Endothelial cell of umbilical vein (primary cell): Measurements from ENCODE around the gene SMAD7. TPM values are rescaled to one million over a fixed set of nuclear protein-coding genes. Genes with fewer than 3 reads are reported as not detected.

Experiments
- BruUV-seq: library from RNA; stranded (reverse); fragments of 400-500 nt; replicated peaks from 2 replicates; lab custom pipeline; 2021; lab: Mats Ljungman, UMichigan
- CTCF ChIA-PET: fragments of 300-600, 350-600 bp; sonication (Branson Sonifier 250); formaldehyde crosslinking; loops from one replicate; lab custom pipeline; 2021; ENCODE audit warnings: antibody characterized with exemption, inconsistent platforms; lab: Charles Lee
- POLR2A ChIA-PET: fragments of 300-600, 350-600 bp; sonication (Branson Sonifier 250); formaldehyde crosslinking; loops from one replicate; lab custom pipeline; 2021; ENCODE audit warnings: antibody characterized with exemption, inconsistent platforms; lab: Charles Lee
- DNase-seq: peaks from one replicate; pipeline ENCODE4 v3.0.0-alpha.2; 2011; ENCODE audit warnings: low read depth, low spot score
- FAIRE-seq: peaks from 2 replicates; lab custom pipeline; 2011; peaks lifted over from hg19 to GRCh38; lab: Jason Lieb, UNC
- H2AFZ ChIP-seq: 2 replicates; pipeline ENCODE4 v1.6.0; 2012; ENCODE audit warnings: low read depth, low read length, control low read depth, inconsistent platforms
- H3K27ac ChIP-seq: 2 replicates; pipeline ENCODE4 v1.5.1; 2011; ENCODE audit warnings: low read depth, mild to moderate bottlenecking, control low read depth, low read length, moderate library complexity; ENCODE audit not compliant: insufficient read depth
- H3K27me3 ChIP-seq, 2 experiments: 2 replicates each; pipeline versions ENCODE4 v1.6.0 to v1.6.1; 2011; ENCODE audit warnings: low read length in 2 of 2, mixed read lengths in 1 of 2; ENCODE audit not compliant: control insufficient read depth in 2 of 2, insufficient read depth in 2 of 2
- H3K36me3 ChIP-seq, 2 experiments: 2 replicates in 1 of 2; 3 replicates in 1 of 2; pipeline ENCODE4 v1.5.1; 2011; ENCODE audit warnings: low read length in 2 of 2, mild to moderate bottlenecking in 1 of 2, moderate library complexity in 1 of 2; ENCODE audit not compliant: control insufficient read depth in 2 of 2, insufficient read depth in 2 of 2; ENCODE audit errors: extremely low read depth in 1 of 2
- H3K4me1 ChIP-seq: 3 replicates; pipeline ENCODE4 v1.5.1; 2011; ENCODE audit warnings: mild to moderate bottlenecking, low read length; ENCODE audit not compliant: control insufficient read depth, insufficient read depth; ENCODE audit errors: extremely low read depth
- H3K4me2 ChIP-seq: 2 replicates; pipeline ENCODE4 v1.6.1; 2011; ENCODE audit warnings: low read length, control low read depth, mixed read lengths; ENCODE audit not compliant: insufficient read depth
- H3K4me3 ChIP-seq, 3 experiments: fragments of 200-600 bp in 1 of 3; sonication (generic), shearing (Covaris generic) in 1 of 3; replicated peaks in 1 of 3; 2 replicates each; pipeline ENCODE4 v1.5.1; 2011 to 2016; ENCODE audit warnings: control low read depth in 3 of 3, low read length in 3 of 3, mild to moderate bottlenecking in 2 of 3, inconsistent platforms in 1 of 3, low read depth in 1 of 3, moderate library complexity in 1 of 3; ENCODE audit not compliant: insufficient read depth in 1 of 3
- H3K79me2 ChIP-seq: 2 replicates; pipeline ENCODE4 v1.6.0; 2012; ENCODE audit warnings: low read length, inconsistent platforms; ENCODE audit not compliant: control insufficient read depth, insufficient read depth
- H3K9ac ChIP-seq: replicated peaks from 2 replicates; pipeline ENCODE3; 2011; ENCODE audit warnings: low read length, control low read depth; ENCODE audit not compliant: insufficient read depth; ENCODE audit errors: extremely low read depth
- H3K9me1 ChIP-seq: replicated peaks from 3 replicates; pipeline ENCODE4 v1.6.0; 2011; ENCODE audit warnings: mild to moderate bottlenecking, low read length; ENCODE audit not compliant: control insufficient read depth, insufficient read depth; ENCODE audit errors: extremely low read depth
- H3K9me3 ChIP-seq: replicated peaks from 2 replicates; pipeline ENCODE4 v1.5.1; 2012; ENCODE audit warnings: low read length, inconsistent platforms; ENCODE audit not compliant: control insufficient read depth, insufficient read depth
- H4K20me1 ChIP-seq: replicated peaks from 2 replicates; pipeline ENCODE3; 2011; ENCODE audit warnings: mild to moderate bottlenecking, low read length; ENCODE audit not compliant: control insufficient read depth, insufficient read depth; ENCODE audit errors: extremely low read depth
- EZH2 ChIP-seq: IDR thresholded peaks from 2 replicates; pipeline ENCODE4 v1.6.1; 2012; ENCODE audit warnings: borderline replicate concordance, low read depth, mild to moderate bottlenecking, moderate library complexity, low read length, inconsistent platforms; ENCODE audit not compliant: severe bottlenecking
- MYC ChIP-seq: IDR thresholded peaks from one replicate; pipeline ENCODE4 v1.6.1; 2011; ENCODE audit warnings: mild to moderate bottlenecking, low read depth, low read length
- POLR2A ChIP-seq: IDR thresholded peaks from 2 replicates; pipeline ENCODE4 v1.6.1; 2012; ENCODE audit warnings: low read depth, mild to moderate bottlenecking, control low read depth, low read length
- POLR2AphosphoS5 ChIP-seq: IDR thresholded peaks from 2 replicates; pipeline ENCODE4 v1.6.1; 2012; ENCODE audit warnings: low read depth, mild to moderate bottlenecking, control low read depth, low read length, moderate library complexity; ENCODE audit not compliant: insufficient read depth
- dilution Hi-C: fragments of 300-500 bp; cut with MboI; formaldehyde crosslinking; loops from one replicate; pipeline ENCODE4 v1.15.0; 2019; ENCODE audit warnings: low sequenced_read_pairs; ENCODE audit not compliant: extremely low pct_ligation_motif_present
- intact Hi-C: fragments of 100-400 bp; cut with micrococcal nuclease; formaldehyde crosslinking; loops from one replicate; pipeline ENCODE4 v1.10.0; 2022
- polyA plus RNA-seq, 4 experiments: library from polyadenylated mRNA; depleted of rRNA in 3 of 4; stranded (reverse) in 3 of 4; unstranded in 1 of 4; fragments of >200 nt; gene quantifications; 2 replicates each; pipeline versions ENCODE4 v1.2.1 to v1.2.3, GENCODE V29; 2011 to 2012; ENCODE audit warnings: missing spikeins in 1 of 4
- total RNA-seq: library from RNA; stranded (reverse); gene quantifications from 2 replicates; pipeline ENCODE4 v1.2.3, GENCODE V29; 2021
- TF ChIP-seq, protein P1 (sequence below): IDR thresholded peaks from 2 replicates; pipeline ENCODE4 v1.6.1; 2011; ENCODE audit not compliant: insufficient read depth, insufficient read length
- TF ChIP-seq, protein P2 (sequence below), 2 donors: IDR thresholded peaks; 1 replicate in 1 of 2; 2 replicates in 1 of 2; pipeline ENCODE4 v1.5.1; 2011; ENCODE audit warnings: low read length in 2 of 2, mild to moderate bottlenecking in 2 of 2, moderate library complexity in 2 of 2, control low read depth in 1 of 2, inconsistent platforms in 1 of 2, low read depth in 1 of 2; ENCODE audit not compliant: insufficient read depth in 1 of 2; ENCODE audit errors: extremely low read depth in 1 of 2

SMAD7 gene
- total and polyA plus RNA-seq, 2 donors (not counting 3 experiments of a cell fraction or from before 2014, with no cell fraction given) = 3.6 to 8.0 TPM

DNA sequence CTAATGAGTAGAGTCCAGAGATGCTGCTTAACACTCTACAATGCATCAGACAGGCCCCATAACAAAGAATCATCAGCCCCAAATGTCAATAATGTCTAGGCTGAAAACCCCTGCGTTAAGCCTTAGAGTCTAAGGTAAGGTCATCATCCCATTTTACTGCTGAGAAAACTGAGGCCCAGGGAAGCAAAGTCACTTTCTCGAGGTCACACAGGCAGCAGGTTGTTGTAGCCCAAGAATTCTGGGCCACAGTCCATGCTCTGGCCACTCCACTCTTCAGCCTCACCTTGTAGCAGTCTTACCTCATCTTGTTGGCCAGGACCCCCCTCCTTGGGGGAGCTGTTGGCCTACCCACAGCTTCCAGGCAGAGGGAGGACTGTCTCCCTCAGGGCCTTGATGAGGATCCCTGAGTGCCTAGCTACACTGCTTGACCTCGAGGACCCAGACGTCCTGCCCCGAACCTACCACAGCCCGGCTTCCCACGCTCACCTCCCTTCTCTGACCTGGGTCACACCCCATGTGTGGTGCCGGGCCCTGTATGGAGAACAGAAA lies 54.4 kb downstream of the SMAD7 start:
- H4K20me1 ChIP-seq = no peaks in the 10 kb centered on the region
- H3K79me2 ChIP-seq = no peaks in the 10 kb centered on the region
- no peak overlapping the region for H3K9ac ChIP-seq
- no TSS peak for BruUV-seq
- FAIRE-seq (no peak), DNase-seq (no peak)
- intact Hi-C loops (no loop called here), dilution Hi-C loops (no loop called here)
- TF ChIP-seq, protein P1, sequence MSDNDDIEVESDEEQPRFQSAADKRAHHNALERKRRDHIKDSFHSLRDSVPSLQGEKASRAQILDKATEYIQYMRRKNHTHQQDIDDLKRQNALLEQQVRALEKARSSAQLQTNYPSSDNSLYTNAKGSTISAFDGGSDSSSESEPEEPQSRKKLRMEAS = no peak
- no peak for TF ChIP-seq POLR2A
- no peak for TF ChIP-seq POLR2AphosphoS5
- TF ChIP-seq, protein P2, sequence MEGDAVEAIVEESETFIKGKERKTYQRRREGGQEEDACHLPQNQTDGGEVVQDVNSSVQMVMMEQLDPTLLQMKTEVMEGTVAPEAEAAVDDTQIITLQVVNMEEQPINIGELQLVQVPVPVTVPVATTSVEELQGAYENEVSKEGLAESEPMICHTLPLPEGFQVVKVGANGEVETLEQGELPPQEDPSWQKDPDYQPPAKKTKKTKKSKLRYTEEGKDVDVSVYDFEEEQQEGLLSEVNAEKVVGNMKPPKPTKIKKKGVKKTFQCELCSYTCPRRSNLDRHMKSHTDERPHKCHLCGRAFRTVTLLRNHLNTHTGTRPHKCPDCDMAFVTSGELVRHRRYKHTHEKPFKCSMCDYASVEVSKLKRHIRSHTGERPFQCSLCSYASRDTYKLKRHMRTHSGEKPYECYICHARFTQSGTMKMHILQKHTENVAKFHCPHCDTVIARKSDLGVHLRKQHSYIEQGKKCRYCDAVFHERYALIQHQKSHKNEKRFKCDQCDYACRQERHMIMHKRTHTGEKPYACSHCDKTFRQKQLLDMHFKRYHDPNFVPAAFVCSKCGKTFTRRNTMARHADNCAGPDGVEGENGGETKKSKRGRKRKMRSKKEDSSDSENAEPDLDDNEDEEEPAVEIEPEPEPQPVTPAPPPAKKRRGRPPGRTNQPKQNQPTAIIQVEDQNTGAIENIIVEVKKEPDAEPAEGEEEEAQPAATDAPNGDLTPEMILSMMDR (IDR thresholded peaks at IDR 0.05; ENCODE audit: extremely low read depth in 1 of 2, insufficient read depth in 1 of 2, low read depth in 1 of 2, low read length in 2 of 2) = no peak
- no peak for TF ChIP-seq EZH2
- no peak for TF ChIP-seq MYC
- CTCF ChIA-PET = interaction anchor here (2.0 to 2.2 kb wide), 2 partner anchors 34 to 120 kb away, joined by 5 to 9 read pairs; no protein-coding TSS in a partner anchor
- H3K27me3 ChIP-seq = no peaks in the 10 kb centered on the region
- no peaks in the 10 kb centered on the region for H3K9me1 ChIP-seq
- POLR2A ChIA-PET = no interaction called here
- no peak overlapping the region for H3K4me2 ChIP-seq
- no peak overlapping the region for H2AFZ ChIP-seq
- peaks cover 5% of the 10 kb centered on the region for H3K4me1 ChIP-seq
- H3K27ac ChIP-seq = no peak overlapping the region
- H3K36me3 ChIP-seq = no peaks in the 10 kb centered on the region
- H3K4me3 ChIP-seq = no peak overlapping the region
- H3K9me3 ChIP-seq = no peaks in the 10 kb centered on the region
